ENCODE measurements around the gene ITGA4.
A peak's percentile ranks its signal among the peaks of the same experiment; 100 is the strongest.

The ITGA4 gene

GRCh38 chr2:181517685-181518301, 60.6 kb downstream of the ITGA4 start:
- peak; percentile 80 for DNase-seq

GRCh38 chr2:181520253-181520652, 63.1 kb downstream of the ITGA4 start:
- no peak for DNase-seq

- no peak for DNase-seq
Measured at GRCh38 chr2:181523756-181524155, 66.6 kb downstream of the ITGA4 start.

- DNase-seq: no peak
Measured at GRCh38 chr2:181526014-181526413, 68.8 kb downstream of the ITGA4 start.

- no peak for DNase-seq
Measured at GRCh38 chr2:181527058-181527457, 69.9 kb downstream of the ITGA4 start.

- DNase-seq: no peak
Measured at GRCh38 chr2:181528441-181528840, 71.3 kb downstream of the ITGA4 start.

GRCh38 chr2:181536730-181537129, 79.5 kb downstream of the ITGA4 start:
- DNase-seq: no peak

GRCh38 chr2:181540421-181540820, 83.2 kb downstream of the ITGA4 start:
- no peak for DNase-seq

- no peak for DNase-seq
Measured at GRCh38 chr2:181542170-181542569, 85.0 kb downstream of the ITGA4 start.

GRCh38 chr2:181546086-181546485, 88.9 kb downstream of the ITGA4 start:
- no peak for DNase-seq

- no peak for DNase-seq
Measured at GRCh38 chr2:181552808-181553207, 95.6 kb downstream of the ITGA4 start.

- DNase-seq: no peak
Measured at GRCh38 chr2:181553244-181553643, 96.1 kb downstream of the ITGA4 start.

- no peak for DNase-seq
Measured at GRCh38 chr2:181554061-181554830, 97.1 kb downstream of the ITGA4 start.

GRCh38 chr2:181558371-181558770, 101.2 kb downstream of the ITGA4 start:
- DNase-seq: no peak

- no peak for DNase-seq
Measured at GRCh38 chr2:181563101-181563692, 106.0 kb downstream of the ITGA4 start.

- no peak for DNase-seq
Measured at GRCh38 chr2:181566334-181567032, 109.3 kb downstream of the ITGA4 start.

- no peak for DNase-seq
Measured at GRCh38 chr2:181570059-181570458, 112.9 kb downstream of the ITGA4 start.

- no peak for DNase-seq
Measured at GRCh38 chr2:181570833-181571661, 113.9 kb downstream of the ITGA4 start.

- peak; percentile 89 for DNase-seq
Measured at GRCh38 chr2:181573140-181573736, 116.1 kb downstream of the ITGA4 start.

GRCh38 chr2:181574321-181574720, 117.1 kb downstream of the ITGA4 start:
- DNase-seq: no peak

- no peak for DNase-seq
Measured at GRCh38 chr2:181575024-181575649, 118.0 kb downstream of the ITGA4 start.

GRCh38 chr2:181575650-181576025, 118.5 kb downstream of the ITGA4 start:
- DNase-seq: no peak

Data from NCI-H1694 treated with DMSO at 0.1 percent for 48 hours (cell line).